BLaER1 (cell line): ENCODE measurements around the gene IL20RB.
"Not testable (repeated sequence)": the region's sequence is repeated elsewhere in the genome, so short reads cannot be mapped to it uniquely, and the experiment has no call there.

Experiments used
- H3K27ac ChIP-seq: shearing (Covaris generic); formaldehyde crosslinking; 2 replicates; pipeline ENCODE4 v1.8.1; 2022
- H3K27me3 ChIP-seq: shearing (Covaris generic); formaldehyde crosslinking; 2 replicates; pipeline ENCODE4 v1.8.1; 2022
- H3K36me3 ChIP-seq: shearing (Covaris generic); formaldehyde crosslinking; 2 replicates; pipeline ENCODE4 v1.8.1; 2022
- H3K4me1 ChIP-seq: shearing (Covaris generic); formaldehyde crosslinking; 2 replicates; pipeline ENCODE4 v1.8.1; 2022
- H3K4me2 ChIP-seq: shearing (Covaris generic); formaldehyde crosslinking; 2 replicates; pipeline ENCODE4 v1.8.1; 2022
- H3K4me3 ChIP-seq: shearing (Covaris generic); formaldehyde crosslinking; 2 replicates; pipeline ENCODE4 v1.8.1; 2022
- H3K9ac ChIP-seq: shearing (Covaris generic); formaldehyde crosslinking; 2 replicates; pipeline ENCODE4 v1.8.1; 2022
- H3K9me3 ChIP-seq: shearing (Covaris generic); formaldehyde crosslinking; 2 replicates; pipeline ENCODE4 v1.8.1; 2022
- H4K20me1 ChIP-seq: shearing (Covaris generic); formaldehyde crosslinking; 2 replicates; pipeline ENCODE4 v1.8.1; 2022
- Cebpa-rat ChIP-seq: shearing (Covaris generic); IDR thresholded peaks from 2 replicates; pipeline ENCODE4 v1.8.1; 2022

Gene IL20RB

DNA sequence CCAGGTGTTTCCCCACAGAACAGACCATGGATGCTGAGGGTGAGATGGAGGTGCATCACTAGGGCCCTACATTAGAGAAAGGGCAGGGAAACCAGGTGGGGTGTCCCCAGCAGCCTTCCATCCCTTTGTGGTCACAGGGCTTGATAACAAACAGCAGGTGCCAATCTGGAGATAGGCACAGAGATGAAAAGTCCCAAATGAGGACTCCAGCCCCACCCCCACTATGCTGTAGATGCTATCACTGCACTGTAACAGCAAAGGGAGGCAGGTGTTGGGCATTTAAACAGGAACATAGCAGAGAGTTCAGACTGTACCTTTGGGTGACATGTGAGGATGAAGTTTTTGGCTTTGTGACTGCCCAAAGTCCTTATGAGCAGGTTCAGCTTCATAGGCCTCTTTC lies 21.4 kb downstream of the IL20RB start:
- Histone ChIP-seq H3K4me3 (no peak overlapping the region), H3K9me3 (peaks cover 24% of the 10 kb centered on the region), H3K4me2 (no peak overlapping the region), H3K27ac (no peak overlapping the region), H3K27me3 (no peaks in the 10 kb centered on the region), H3K36me3 (no peaks in the 10 kb centered on the region), H4K20me1 (no peaks in the 10 kb centered on the region), H3K4me1 (no peaks in the 10 kb centered on the region), H3K9ac (no peak overlapping the region)
- TF ChIP-seq Cebpa-rat = no peak

DNA sequence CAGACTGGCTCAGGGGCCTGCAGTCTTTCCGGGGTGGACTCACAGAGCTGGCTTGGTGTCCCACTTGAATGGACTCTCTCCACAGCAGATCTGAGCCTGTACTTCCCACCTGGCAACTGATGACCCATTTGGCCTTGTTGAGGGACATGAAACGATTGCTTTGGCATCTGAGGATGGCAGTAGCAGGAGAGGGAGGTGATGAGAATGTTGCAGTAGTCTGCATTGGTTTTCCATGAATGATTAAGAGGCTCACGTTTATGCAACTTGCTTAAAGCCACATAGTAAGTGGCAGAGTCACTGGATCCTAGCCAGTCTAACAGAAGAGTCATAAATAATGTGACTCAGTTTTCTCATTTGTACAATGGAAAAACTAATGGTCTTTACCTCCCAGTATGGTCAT lies 21.9 kb downstream of the IL20RB start:
- no peak overlapping the region for H3K4me3 ChIP-seq
- TF ChIP-seq Cebpa-rat = no peak
- H3K4me1 ChIP-seq = no peaks in the 10 kb centered on the region
- H4K20me1 ChIP-seq = no peaks in the 10 kb centered on the region
- H3K27ac ChIP-seq = no peak overlapping the region
- peaks cover 19% of the 10 kb centered on the region for H3K9me3 ChIP-seq
- no peaks in the 10 kb centered on the region for H3K36me3 ChIP-seq
- no peak overlapping the region for H3K9ac ChIP-seq
- no peaks in the 10 kb centered on the region for H3K27me3 ChIP-seq
- no peak overlapping the region for H3K4me2 ChIP-seq

DNA sequence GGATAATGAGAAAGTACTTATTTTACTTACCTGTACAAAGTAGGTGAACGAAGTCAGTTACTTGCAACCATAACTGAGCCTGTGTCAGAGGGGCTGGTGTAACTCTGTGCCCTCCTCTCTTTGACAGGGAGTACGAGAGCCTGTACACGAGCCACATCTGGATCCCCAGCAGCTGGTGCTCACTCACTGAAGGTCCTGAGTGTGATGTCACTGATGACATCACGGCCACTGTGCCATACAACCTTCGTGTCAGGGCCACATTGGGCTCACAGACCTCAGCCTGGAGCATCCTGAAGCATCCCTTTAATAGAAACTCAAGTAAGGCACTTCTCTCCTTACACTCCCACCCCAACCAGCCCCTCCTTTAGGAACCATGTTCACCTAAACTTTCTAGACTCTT lies 24.2 kb downstream of the IL20RB start:
- no peaks in the 10 kb centered on the region for H3K27me3 ChIP-seq
- no peak overlapping the region for H3K9ac ChIP-seq
- TF ChIP-seq Cebpa-rat = no peak
- no peaks in the 10 kb centered on the region for H3K36me3 ChIP-seq
- H3K27ac ChIP-seq = no peak overlapping the region
- H3K4me1 ChIP-seq = no peaks in the 10 kb centered on the region
- H3K4me3 ChIP-seq = no peak overlapping the region
- no peak overlapping the region for H3K4me2 ChIP-seq
- H4K20me1 ChIP-seq = no peaks in the 10 kb centered on the region
- H3K9me3 ChIP-seq = no peaks in the 10 kb centered on the region

DNA sequence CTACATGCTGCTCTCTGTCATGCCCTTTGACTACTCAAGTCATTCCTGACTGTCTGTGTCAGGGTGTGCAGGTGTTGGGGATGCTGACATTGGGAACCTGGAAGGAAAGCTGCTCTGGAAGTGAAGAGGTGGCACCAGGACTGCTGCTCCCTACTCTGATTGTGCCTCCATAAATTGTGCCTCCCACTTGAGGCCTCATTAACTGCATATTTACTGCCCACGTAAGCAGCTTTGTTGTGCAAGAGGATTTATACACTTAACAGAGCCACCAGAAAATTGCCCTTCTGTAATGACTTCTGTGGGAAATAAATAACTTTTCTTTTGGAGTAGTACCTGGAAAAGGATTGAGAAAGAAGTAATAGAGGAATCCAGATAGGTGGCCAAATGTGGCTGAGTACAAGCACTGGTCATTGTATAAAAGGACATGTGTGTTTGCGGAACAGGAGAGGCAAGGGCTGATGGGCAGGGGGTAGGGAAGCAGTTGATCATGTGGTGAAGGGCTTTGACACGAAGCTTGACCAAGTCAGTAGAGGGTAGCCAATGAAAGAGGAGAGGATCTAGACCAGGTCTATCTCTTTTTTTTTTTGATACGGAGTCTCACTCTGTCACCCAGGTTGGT lies 24.8 kb downstream of the IL20RB start:
- Histone ChIP-seq H3K36me3 (no peaks in the 10 kb centered on the region), H3K9ac (no peak overlapping the region), H3K27ac (no peak overlapping the region), H3K4me1 (no peaks in the 10 kb centered on the region), H3K9me3 (no peaks in the 10 kb centered on the region), H3K27me3 (no peaks in the 10 kb centered on the region), H3K4me3 (no peak overlapping the region), H3K4me2 (no peak overlapping the region), H4K20me1 (no peaks in the 10 kb centered on the region)
- TF ChIP-seq Cebpa-rat = no peak

DNA sequence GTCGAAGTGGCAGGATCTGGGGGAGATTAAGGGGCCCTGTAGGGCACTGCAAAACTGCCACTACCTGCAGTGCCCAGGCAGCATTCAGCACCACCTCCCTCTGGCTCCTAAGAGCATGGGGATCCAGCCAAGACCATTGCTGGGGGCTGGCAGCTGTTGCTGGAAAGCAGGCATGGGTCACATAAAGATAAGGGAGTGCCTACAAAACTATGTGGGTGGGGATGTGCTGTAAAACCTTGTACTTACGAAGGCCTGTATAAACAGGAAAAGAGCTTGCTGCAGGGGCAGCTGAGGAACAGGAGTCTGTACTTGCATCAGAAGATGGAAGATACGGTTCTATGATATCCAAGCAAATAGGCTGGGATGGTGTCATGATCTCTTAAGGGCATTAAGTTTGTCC lies 27.1 kb downstream of the IL20RB start:
- H4K20me1 ChIP-seq = no peaks in the 10 kb centered on the region
- H3K27ac ChIP-seq = no peak overlapping the region
- H3K4me2 ChIP-seq = no peak overlapping the region
- TF ChIP-seq Cebpa-rat = no peak
- H3K4me1 ChIP-seq = no peaks in the 10 kb centered on the region
- no peak overlapping the region for H3K9ac ChIP-seq
- no peak overlapping the region for H3K4me3 ChIP-seq
- H3K36me3 ChIP-seq = no peaks in the 10 kb centered on the region
- no peaks in the 10 kb centered on the region for H3K9me3 ChIP-seq
- no peaks in the 10 kb centered on the region for H3K27me3 ChIP-seq

DNA sequence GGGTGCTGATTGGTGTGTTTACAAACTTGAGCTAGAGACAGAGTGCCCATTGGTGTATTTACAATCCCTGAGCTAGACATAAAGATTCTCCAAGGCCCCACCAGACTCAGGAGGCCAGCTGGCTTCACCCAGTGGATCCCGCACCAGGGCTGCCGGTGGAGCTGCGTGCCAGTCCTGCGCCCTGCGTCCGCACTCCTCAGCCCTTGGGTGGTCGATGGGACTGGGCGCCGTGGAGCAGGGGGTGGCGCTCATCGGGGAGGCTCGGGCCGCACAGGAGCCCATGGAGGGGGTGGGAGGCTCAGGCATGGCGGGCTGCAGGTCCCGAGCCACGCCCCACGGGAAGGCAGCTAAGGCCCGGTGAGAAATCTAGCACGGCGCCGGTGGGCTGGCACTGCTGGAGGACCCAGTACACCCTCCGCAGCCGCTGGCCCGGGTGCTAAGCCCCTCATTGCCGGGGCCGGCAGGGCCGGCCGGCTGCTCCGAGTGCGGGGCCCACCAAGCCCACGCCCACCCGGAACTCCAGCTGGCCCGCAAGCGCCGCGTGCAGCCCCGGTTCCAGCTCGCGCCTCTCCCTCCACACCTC lies 29.7 kb downstream of the IL20RB start:
- not testable (repeated sequence) for H3K9me3 ChIP-seq, H3K4me2 ChIP-seq, H4K20me1 ChIP-seq, H3K4me1 ChIP-seq, H3K4me3 ChIP-seq, H3K36me3 ChIP-seq, H3K27ac ChIP-seq, H3K27me3 ChIP-seq, H3K9ac ChIP-seq

DNA sequence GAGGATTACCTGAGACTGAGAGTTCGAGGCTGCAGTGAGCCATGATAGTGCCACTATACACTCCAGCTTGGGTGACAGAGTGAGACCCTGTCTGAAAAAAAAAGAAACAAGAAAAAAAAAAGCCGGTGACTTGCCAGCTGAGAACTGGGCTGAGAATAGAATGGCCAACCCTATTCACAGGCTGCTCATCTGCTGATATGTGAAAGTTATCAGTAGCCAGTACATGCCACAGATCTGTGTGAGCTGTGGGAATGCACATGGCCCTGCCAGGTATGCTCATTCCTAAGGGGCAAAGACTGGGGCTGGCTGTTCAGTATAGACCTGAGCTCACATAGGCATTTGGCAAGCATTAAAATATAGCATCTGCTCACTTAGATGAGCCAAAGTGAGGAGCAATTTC lies 30.9 kb downstream of the IL20RB start:
- H3K27ac ChIP-seq = no peak overlapping the region
- H3K36me3 ChIP-seq = no peaks in the 10 kb centered on the region
- H3K4me2 ChIP-seq = no peak overlapping the region
- H3K9me3 ChIP-seq = no peaks in the 10 kb centered on the region
- TF ChIP-seq Cebpa-rat = no peak
- no peaks in the 10 kb centered on the region for H4K20me1 ChIP-seq
- H3K4me3 ChIP-seq = no peak overlapping the region
- no peak overlapping the region for H3K9ac ChIP-seq
- no peaks in the 10 kb centered on the region for H3K4me1 ChIP-seq
- no peaks in the 10 kb centered on the region for H3K27me3 ChIP-seq

DNA sequence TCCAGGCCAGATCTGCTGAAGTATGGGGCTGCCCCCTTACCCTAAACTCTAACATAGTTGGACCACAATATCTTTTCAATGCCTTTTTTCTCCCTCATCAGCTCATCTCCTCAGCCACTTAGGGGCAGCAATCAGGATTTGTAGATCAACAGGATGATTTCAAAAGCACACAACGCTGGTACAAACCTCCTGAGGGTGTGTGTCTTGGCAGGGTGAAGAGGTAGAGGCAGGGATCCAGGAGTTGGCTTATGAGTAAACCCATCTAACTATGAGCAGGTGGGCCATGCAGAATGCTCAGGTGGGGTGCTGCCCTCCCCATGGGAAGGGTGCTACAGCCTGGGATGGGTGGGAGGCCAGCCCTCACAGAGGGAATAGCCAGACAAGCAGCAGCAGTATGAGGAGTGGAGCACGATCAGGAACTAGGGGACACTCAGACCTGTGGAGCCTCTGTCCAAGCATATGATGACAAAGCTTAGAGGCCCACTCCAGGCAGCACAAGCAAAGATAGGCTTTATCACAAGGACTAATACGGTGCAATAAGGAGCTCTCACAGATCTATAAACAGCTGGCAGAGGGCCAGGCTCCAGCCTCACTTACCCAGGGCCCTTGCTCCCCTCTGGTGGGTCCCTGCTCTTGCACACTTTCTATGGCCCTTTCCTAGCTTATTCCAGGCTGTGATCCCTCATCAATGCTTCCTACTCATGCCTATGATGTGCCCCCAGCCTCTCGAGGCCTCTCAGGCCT lies 32.2 kb downstream of the IL20RB start:
- H3K4me2 ChIP-seq = no peak overlapping the region
- no peak overlapping the region for H3K9ac ChIP-seq
- no peaks in the 10 kb centered on the region for H3K4me1 ChIP-seq

DNA sequence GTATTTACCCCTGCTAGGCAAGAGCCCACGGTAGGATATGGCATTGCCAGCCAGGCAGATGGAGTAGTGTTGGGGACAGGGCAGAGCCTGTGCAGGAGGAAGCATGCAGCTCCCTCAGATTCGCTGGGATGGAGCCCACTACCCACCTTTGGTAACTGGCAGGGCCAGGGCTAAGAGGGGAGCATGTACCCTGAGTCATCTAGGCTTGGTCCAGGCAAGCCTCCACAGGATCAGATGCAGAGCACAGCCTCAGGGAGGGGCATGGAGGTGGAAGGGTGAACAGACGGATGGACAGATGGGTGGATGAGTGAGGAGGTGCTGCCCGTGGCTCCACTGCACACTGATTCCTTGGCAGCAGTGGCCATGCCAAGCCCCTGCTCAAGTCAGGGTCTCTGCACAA lies 33.0 kb downstream of the IL20RB start:
- Histone ChIP-seq H3K27ac (no peak overlapping the region), H3K27me3 (no peaks in the 10 kb centered on the region), H3K4me3 (no peak overlapping the region), H3K4me2 (no peak overlapping the region), H3K9ac (no peak overlapping the region), H3K9me3 (no peaks in the 10 kb centered on the region), H3K36me3 (no peaks in the 10 kb centered on the region), H4K20me1 (no peaks in the 10 kb centered on the region), H3K4me1 (peaks cover 3% of the 10 kb centered on the region)
- no peak for TF ChIP-seq Cebpa-rat

More for the DNA sequence above, 32.2 kb downstream of the IL20RB start:
- no peaks in the 10 kb centered on the region for H3K36me3 ChIP-seq
- H4K20me1 ChIP-seq = no peaks in the 10 kb centered on the region
- H3K27ac ChIP-seq = no peak overlapping the region
- no peaks in the 10 kb centered on the region for H3K9me3 ChIP-seq
- H3K27me3 ChIP-seq = no peaks in the 10 kb centered on the region
- no peak for TF ChIP-seq Cebpa-rat
- no peak overlapping the region for H3K4me3 ChIP-seq

DNA sequence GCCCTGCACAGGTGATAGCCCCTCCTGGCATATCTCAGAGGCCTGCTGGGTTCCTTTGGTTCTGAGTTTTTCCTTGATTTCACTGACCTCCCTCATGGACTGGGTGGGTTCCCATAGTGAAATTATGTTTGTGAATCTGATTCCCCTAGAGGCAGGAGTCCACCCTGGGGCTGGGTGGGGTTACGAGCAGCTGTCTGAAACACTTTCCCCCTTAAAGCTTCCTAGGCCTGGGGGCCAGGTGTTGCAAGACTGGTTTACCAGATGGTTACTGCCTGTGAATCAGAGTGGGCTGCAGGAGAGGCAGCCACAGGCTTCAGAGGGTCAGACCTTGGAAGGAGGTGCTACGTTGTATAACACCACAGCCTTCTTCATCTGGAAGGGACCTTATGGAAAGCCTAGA lies 34.3 kb downstream of the IL20RB start:
- Histone ChIP-seq H3K4me2 (no peak overlapping the region), H3K36me3 (no peaks in the 10 kb centered on the region), H3K27me3 (no peaks in the 10 kb centered on the region), H3K4me1 (peaks cover 11% of the 10 kb centered on the region), H4K20me1 (no peaks in the 10 kb centered on the region), H3K9ac (no peak overlapping the region), H3K27ac (no peak overlapping the region), H3K9me3 (no peaks in the 10 kb centered on the region), H3K4me3 (no peak overlapping the region)
- TF ChIP-seq Cebpa-rat = no peak
